ENCODE results near the gene ARFGEF2. TPM values are rescaled to one million over a fixed set of nuclear protein-coding genes. Genes with fewer than 3 reads are reported as not detected.

The ARFGEF2 gene
- total and polyA plus RNA-seq, 2 of the 8 experiments (the other 6 are each of a cell fraction or from before 2014, with no cell fraction given), result 8.1 to 21.8 TPM

GRCh38 chr20:48965189-48965910 is 43.8 kb downstream of the ARFGEF2 start (continued):
- TF ChIP-seq GTF2F1 (IDR thresholded peaks at IDR 0.05; ENCODE audit: borderline replicate concordance, low read depth, low read length), result no peak
- no peak for TF ChIP-seq TAF7 (optimal IDR thresholded peaks at IDR 0.05; ENCODE audit: borderline replicate concordance, low read depth, low read length)
- TF ChIP-seq TEAD4 (IDR thresholded peaks at IDR 0.05; ENCODE audit: low read depth, low read length), result no peak
- TF ChIP-seq RBBP5 (IDR thresholded peaks at IDR 0.05; ENCODE audit: borderline replicate concordance, low read depth, low read length), result no peak
- TF ChIP-seq SUZ12 (IDR thresholded peaks at IDR 0.05; ENCODE audit: low read length), result no peak
- TF ChIP-seq CHD2 (IDR thresholded peaks at IDR 0.05; ENCODE audit: low read length), result no peak
- TF ChIP-seq CTBP2 (IDR thresholded peaks at IDR 0.05; ENCODE audit: borderline replicate concordance, insufficient read depth, insufficient read length, low read length), result no peak

All from H1 (cell line).